GM15510 (cell line): ENCODE results near the gene PFN1.

Experiments used
- POLR2A ChIP-seq: IDR thresholded peaks from 3 replicates; pipeline ENCODE4 v1.6.1; 2011; ENCODE audit warnings: borderline replicate concordance; ENCODE audit not compliant: insufficient read length; ENCODE audit errors: extremely low read depth

PFN1 gene

DNA sequence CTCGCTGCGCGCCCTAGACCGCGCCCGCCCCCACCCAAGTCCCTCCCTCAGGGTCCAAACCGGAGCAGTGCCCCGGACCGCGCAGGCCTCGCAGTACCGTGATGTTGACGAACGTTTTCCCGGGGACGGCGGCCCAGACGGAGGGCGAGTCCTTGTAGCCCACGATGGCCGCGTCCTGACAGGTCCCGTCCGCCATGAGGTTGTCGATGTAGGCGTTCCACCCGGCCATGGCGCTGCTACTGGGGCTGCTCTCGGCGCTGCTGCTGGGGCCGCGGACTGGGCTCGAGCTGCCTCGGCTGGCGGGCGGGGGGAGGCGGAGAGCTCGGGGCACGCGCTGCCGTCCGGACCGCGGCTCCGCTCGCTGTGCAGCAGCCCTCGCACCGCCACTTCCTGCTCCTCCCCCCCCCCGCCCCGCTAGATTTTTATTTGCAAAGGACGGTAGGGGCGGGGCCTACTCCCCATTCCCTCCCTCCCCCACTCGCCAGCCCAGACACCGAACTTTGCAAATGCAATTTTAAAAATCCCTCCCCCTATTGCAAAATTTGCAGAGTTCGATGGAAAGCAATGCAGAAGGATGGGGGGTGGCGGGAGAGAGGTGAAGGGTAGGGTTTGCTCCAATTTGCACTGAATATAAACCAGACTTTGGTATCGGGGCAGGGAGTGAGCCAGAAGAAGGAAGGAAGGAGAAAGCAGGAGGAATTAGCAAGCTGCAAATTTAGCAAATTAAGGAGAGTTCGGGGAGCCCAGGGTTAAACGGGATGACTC, at the start of gene PFN1:
Gene PFN1 (minus strand): TSS at position 365 of the 765 bp plus-strand sequence. CDS start 136 bp downstream, at position 229.
- TF ChIP-seq POLR2A = peak; percentile 97

DNA sequence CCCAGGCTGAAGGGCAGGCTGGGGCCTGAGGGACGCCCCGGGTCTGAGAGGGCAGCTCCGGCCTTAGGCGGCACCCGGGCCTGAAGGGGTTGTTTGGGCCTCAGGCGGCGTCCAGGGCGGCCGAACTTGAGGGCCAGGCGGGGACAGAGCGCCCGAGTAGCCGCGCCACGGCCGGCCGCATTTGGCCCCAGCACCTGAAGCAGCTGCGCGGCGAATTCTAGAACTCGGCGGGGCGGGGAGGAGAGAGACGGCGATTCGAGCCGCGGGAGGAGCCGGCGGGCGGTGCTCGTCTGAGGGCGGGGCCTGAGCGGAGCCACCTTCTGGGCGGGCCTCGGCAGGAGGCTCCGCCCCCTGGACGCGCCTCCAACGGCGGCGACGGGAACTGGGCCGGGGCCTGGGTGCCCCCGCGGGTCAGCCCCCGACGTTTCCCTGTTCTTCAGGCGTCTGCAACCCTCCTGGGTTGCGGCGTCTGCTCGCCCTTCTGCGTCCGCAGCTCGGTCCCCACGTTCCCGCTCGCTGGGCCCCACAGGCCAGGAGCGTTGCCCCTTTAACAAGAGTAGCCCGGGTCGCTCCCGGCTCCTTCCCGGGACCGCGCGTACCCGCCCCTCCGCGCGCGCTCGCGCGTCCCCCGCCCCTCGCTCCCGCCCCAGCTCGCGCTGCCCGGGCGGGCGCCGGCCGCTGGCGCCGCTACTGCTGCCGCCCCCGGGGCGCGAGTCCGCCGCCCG, 49.1 kb upstream of the PFN1 start, which contains the start of the genes INCA1 and KIF1C:
Gene INCA1 (minus strand): TSS at position 221 of the 725 bp plus-strand sequence. CDS start 3,085 bp downstream, outside the sequence.
Gene KIF1C (plus strand): TSS at position 649 of the 725 bp plus-strand sequence. CDS start 2,297 bp downstream, outside the sequence.
- TF ChIP-seq POLR2A = peak; percentile 53

DNA sequence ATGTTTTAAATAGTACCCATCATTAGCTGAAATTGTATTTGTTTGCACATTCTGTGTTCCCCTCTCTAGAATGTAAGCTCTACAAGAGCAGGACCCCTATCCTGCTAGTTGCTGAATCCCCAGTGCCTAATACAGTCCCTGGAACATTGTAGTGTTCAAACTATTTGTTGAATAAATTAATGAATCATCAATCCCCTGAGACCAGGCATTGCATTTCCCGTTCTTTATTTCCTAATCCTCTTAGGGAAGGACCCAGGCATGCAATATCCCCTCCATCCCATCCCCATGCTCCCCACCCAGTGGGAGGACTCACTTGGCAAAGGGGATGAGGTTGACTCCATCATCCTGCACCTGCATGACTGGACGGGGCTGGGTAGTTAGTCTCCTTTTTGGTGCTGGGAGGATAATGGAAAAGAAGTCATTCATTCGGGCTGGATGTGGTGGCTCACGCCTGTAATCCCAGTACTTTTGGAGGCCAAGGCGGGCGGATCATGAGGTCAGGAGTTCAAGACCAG, 45.8 kb upstream of the PFN1 start:
- TF ChIP-seq POLR2A = no peak

DNA sequence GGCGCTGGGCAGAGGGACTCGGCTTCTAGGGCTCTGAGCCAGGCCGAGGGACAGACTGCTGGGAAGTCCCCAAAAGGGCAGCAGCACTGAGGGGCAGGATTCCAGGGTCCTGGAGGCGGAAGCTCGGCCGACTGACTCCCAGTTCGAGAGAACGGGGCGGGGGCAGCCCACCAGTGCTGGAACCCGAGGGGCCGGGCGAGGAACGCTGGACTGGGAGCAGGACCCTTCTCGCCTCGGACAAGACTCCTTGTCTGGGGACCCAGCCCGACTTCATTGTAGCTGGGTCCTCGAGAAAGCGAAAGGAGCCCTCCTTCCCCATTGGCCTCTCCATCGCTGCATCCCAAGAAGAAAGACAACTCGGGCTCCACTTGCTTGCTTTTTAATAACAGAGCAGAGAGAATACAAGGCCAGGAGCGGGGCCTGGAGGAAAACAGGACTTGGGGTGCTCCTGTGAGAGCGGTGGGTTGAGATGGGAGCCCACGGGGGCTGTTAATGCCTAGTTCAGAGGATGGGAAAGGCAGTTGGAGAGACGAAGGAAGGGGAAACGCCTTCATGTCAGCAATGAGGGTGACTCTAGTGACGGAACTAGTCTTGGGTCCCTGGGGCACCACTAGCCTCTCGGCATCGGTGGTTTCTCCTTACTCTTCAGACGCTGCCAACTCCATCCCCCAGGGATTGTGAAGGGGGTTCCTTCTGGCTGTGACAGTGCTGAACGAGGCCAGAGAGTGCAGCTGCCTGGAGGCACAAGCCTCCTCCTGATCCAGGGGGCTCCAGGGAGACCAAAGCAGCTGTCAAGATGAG, 39.6 kb upstream of the PFN1 start:
- TF ChIP-seq POLR2A = no peak

DNA sequence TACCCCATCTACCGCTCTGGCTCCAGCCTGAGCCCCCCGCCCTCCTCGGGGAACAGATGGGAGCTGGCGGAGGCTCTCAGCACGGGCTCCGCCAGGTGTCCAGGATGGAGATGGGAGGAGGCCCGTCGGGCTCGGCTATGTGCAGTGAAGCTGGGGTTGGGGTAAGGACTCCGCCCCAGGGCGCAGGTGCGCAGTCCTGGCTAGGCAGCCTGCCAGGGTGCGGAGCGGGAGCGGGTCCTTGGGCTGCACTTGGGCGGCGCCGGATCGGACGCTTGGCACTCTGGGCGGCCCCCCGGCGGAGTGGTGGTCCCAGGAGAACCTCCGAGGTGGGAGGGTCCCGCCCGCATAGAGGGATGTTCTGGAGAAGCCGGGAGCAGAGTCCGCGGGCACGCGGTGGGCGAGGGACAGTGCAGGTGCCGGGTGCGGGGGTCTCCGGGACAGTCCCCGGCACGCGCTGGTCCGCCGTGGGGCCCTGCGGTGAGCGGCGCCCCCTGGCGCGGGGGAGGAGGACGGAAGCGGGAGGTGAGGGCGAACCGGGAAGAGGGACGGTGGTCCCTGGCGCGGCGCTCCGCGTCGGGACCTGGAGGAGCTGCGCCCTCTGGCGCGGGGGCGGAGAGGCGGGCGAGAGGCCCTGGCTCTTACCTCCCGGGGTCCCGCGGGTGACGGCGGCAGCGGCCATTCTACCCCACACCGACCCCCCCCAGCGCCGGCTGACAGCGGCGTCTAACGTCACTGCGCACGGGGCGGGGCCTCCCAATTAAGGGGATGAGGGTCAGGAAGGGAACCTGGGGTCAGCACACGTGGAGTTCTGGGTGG, 38.8 kb upstream of the PFN1 start, which contains the start of gene CAMTA2:
Gene CAMTA2 (minus strand): TSS at position 725 of the 816 bp plus-strand sequence. CDS start 1,453 bp downstream, outside the sequence.
- peak; percentile 61 for TF ChIP-seq POLR2A

DNA sequence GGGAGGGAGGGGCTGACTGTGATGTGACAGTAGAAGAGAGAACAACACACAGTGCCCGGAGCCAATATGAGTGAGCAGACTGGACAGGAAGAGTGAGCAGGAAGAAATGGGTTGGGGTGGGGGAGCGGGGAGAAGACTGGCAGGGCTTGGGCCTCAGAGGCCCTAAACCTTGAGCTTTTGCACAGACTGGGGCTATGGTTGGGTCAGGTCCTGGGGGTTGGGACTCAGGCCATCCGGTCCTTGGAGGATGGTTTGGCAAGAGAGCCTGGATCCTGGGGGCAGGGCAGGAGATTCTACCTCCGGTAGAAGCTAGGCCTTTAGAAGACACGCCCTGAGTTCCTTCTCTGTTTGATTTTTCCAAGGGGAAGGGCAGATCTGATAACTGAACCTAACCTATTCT, 38.1 kb upstream of the PFN1 start:
- TF ChIP-seq POLR2A = no peak

DNA sequence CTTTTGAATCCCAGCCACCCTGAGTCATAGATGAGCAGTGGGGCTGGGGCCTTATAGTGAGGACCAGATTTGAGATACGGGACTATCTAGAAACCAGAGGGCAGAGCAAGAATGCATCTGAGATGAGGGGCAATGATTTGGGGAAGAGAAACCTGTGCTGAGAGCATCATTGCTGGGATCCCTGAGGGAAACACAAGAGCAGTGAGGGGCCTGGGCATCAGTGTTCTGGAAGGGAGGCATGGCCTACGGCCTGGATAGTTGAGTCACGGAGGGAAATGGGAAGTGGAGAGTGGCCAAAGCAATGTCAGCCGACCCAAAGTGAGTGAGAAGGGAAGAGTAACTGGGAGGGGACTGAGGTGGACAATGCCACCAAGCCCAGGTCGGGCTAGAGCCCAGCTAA, 34.0 kb upstream of the PFN1 start:
- TF ChIP-seq POLR2A = no peak

DNA sequence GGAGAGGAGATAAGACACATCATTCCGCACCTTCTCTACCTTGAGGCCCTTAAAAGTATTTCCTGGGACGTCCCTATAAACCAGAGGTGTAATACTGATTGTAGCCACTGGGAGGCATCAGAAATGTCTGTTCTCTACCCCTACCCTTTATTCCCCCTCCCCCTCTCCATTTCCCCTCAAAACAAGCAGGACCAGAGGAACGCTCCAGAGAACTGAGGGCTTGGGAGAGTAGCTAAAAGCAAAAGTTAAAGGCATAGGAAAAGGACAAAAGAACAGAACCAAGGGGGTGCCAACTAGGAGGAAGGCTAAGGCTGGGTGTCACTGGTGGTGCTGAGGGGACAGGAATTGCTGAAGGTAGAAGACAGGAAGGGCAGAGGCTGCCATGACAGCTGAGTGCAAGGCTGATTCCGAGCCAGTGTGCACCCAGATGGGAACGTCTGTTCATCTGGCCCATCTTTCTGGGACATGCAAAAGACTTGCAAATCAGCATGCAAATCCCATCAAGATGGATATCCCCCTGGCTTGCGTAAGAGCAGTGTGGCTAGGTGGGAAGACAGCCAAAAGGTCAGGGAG, 32.4 kb upstream of the PFN1 start:
- TF ChIP-seq POLR2A = no peak

DNA sequence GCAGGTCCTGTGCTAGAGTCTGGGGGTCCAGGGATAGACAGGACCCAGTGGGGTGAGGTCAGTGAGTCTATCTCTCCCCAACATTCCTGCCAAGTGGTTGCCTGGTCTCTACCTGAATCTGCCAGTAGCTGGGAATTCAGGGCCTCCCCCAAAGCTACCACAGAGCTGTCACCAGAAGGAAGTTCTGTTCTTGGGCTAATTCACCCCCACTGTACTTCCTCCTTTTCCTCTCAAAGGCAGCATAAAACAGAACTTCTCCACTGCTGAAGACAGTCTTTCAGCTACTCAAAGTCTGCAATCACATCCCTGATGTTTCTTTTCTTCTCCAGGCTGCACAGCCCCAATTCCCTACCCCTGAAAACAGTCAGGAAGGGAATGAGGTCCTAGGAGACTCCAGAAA, 30.4 kb upstream of the PFN1 start:
- TF ChIP-seq POLR2A = no peak

DNA sequence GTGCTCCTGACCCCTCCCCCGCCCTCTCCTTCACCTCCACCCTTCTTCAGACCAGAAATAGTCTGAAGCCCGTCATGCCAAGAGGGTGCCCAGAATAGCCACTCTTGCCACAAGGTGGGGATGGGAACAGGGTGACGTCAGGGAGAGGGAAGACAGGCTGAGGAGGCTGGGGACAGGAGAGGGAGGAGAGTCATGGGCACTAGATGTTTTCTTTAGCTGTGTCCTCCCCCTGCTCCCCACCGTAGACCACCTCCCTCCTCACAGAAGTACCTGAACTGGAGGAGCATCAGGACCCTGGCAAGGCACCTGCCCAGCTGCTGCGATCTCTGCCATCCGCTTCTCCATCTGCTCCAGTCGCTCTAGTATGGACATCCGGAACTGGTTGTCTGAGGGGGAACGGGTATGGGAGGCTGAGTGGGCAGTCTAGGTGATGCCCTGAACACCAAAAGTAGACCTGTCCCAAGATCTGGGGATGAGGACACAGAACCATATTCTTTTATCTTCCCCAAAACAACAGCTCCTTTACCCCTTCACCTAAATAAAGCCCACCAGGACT, 25.9 kb upstream of the PFN1 start:
- TF ChIP-seq POLR2A = no peak

DNA sequence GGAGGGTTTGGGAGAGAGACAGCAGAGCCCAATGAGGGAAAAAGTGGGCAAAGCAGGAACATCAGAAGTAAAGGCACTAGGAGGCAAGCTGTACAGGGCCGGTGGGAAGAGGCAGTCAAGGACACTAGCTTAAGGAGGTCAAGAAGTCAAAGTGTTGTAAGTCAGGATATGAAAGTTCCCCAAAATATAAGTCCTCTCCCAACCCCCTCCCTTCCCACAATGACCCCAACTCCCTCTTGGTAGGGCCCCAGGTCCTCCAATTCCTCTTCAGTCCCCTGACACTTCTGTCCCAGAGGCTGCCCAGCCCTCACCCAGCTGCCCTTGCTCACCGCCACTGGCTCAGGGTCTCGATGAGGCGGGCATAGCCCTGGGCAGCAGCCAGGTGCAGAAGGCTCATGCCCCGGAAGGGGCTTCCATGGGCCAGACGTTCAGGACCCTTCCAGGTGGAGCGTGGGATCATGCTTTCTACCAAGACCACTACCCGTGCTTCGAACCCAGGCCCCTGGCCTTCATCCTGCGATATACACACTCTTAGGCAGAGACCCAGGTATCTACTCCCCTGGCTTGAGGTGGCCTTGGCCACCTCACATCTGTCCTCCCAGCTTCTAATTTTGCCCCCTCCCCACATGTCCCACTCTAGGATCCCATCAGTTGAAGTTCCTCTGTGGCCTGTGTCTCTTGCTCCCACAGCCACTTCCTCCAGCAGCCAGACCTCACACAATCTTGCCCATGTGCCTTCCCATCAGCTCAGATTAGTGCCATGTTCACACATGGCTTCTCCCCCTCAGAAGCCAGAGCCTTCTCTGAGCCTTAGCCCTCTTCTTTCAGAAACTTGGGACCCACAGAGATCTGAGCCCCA, 25.2 kb upstream of the PFN1 start:
- TF ChIP-seq POLR2A = no peak

DNA sequence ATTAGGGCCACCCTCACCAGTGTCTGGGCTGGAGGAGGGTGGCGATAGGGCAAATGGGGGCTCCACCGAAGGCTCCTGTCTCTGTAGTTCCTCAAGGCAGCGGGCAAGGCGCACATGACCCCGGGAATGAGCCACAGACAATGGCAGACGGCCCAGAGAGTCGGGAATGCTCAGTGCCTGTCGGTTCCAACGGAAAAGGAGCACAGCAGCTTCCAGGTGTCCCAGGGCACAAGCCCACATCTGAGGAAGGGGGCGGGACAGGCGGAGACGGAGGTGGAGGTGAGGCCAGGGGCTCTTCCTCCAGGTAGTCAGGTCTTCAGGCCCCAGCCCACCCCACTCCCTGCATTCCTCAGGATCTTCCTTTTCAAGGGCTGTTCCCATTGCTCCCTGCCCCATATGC, 24.4 kb upstream of the PFN1 start:
- no peak for TF ChIP-seq POLR2A
